GM10248 (cell line): ENCODE results near the gene FCRL1.

Source experiments
- CTCF ChIA-PET: fragments of 300-600 bp; sonication (Branson Sonifier 250); formaldehyde crosslinking; extraction: SDS; loops from one replicate; lab custom pipeline; 2021; ENCODE audit warnings: antibody characterized with exemption; lab: Yijun Ruan, JAX
- POLR2A ChIA-PET: fragments of 350-650 bp; sonication (Branson Sonifier 250); formaldehyde crosslinking; extraction: SDS; loops from one replicate; lab custom pipeline; 2020; ENCODE audit warnings: antibody characterized with exemption; lab: Yijun Ruan, JAX
- DNase-seq: peaks from one replicate; pipeline ENCODE4 v3.0.0; 2012; ENCODE audit errors: extremely low spot score
- CTCF ChIP-seq: IDR thresholded peaks from 2 replicates; pipeline ENCODE4 v1.5.1; 2012; ENCODE audit warnings: mild to moderate bottlenecking, low read depth; ENCODE audit errors: extremely low read depth, missing control alignments, control extremely low read depth

FCRL1 gene

GRCh38 chr1:157844089-157844830 lies 24.3 kb upstream of the FCRL1 start:
- no peak for DNase-seq
- no peak for TF ChIP-seq CTCF
- POLR2A ChIA-PET = no interaction called here
- CTCF ChIA-PET = interaction anchor here (0.8 to 0.9 kb wide), 2 partner anchors 15 to 263 kb away, joined by 3 read pairs; no protein-coding TSS in a partner anchor

- TF ChIP-seq CTCF = no peak
- DNase-seq = no peak
- POLR2A ChIA-PET = no interaction called here
- CTCF ChIA-PET = interaction anchor here (1.1 kb wide), 2 partner anchors 13 to 18 kb away, joined by 3 read pairs; no protein-coding TSS in a partner anchor
Measured at GRCh38 chr1:157842939-157843338, 23.0 kb upstream of the FCRL1 start.

GRCh38 chr1:157841708-157842107 lies 21.8 kb upstream of the FCRL1 start, which contains the start of gene CD5L:
CD5L (minus strand) TSS chr1:157841808; CDS start chr1:157841701, 107 bp downstream.
- DNase-seq = no peak

GRCh38 chr1:157838966-157839365 lies 19.0 kb upstream of the FCRL1 start:
- POLR2A ChIA-PET = no interaction called here
- TF ChIP-seq CTCF = no peak
- no peak for DNase-seq
- CTCF ChIA-PET = interaction anchor here (0.8 to 1.7 kb wide), 2 partner anchors 10 to 34 kb away, joined by 3 to 4 read pairs; no protein-coding TSS in a partner anchor

More at GRCh38 chr1:157841708-157842107, 21.8 kb upstream of the FCRL1 start, which contains the start of gene CD5L:
- CTCF ChIA-PET = interaction anchor here (1.1 to 1.5 kb wide), 4 partner anchors 10 to 24 kb away, joined by 3 to 4 read pairs (median 3); no protein-coding TSS in a partner anchor
- POLR2A ChIA-PET = no interaction called here
- TF ChIP-seq CTCF = no peak

GRCh38 chr1:157834430-157834829 lies 14.5 kb upstream of the FCRL1 start:
- no peak for TF ChIP-seq CTCF
- CTCF ChIA-PET = interaction anchor here (1.4 kb wide), 1 partner anchor 27 kb away, joined by 3 read pairs; no protein-coding TSS in a partner anchor
- DNase-seq = no peak
- POLR2A ChIA-PET = no interaction called here

- CTCF ChIA-PET = no interaction called here
- DNase-seq = peak; percentile 39
- no peak for TF ChIP-seq CTCF
- POLR2A ChIA-PET = no interaction called here
Measured at GRCh38 chr1:157833145-157833544, 13.2 kb upstream of the FCRL1 start.
